Subcutaneous abdominal adipose tissue (tissue), 5 donors: ENCODE results near the gene PAX3.

Source experiments
- H3K27ac ChIP-seq: one replicate; pipeline ENCODE4 v1.7.0; 2013; ENCODE audit warnings: low read depth, mild to moderate bottlenecking, inconsistent platforms, low read length, moderate library complexity
- H3K27me3 ChIP-seq, 5 donors: one replicate each; pipeline ENCODE4 v1.7.0; 2013; ENCODE audit warnings: low read length in 5 of 5, inconsistent platforms in 1 of 5; ENCODE audit not compliant: control insufficient read depth in 5 of 5, insufficient read depth in 4 of 5
- H3K36me3 ChIP-seq, 5 donors: one replicate each; pipeline ENCODE4 v1.7.0; 2013; ENCODE audit warnings: low read length in 5 of 5; ENCODE audit not compliant: control insufficient read depth in 5 of 5, insufficient read depth in 5 of 5
- H3K4me1 ChIP-seq, 5 donors: one replicate each; pipeline ENCODE4 v1.7.0; 2013; ENCODE audit warnings: low read length in 5 of 5, mild to moderate bottlenecking in 3 of 5, moderate library complexity in 1 of 5; ENCODE audit not compliant: control insufficient read depth in 5 of 5, insufficient read depth in 5 of 5
- H3K4me3 ChIP-seq, 5 donors: one replicate each; pipeline ENCODE4 v1.7.0; 2013; ENCODE audit warnings: low read length in 5 of 5, low read depth in 1 of 5
- H3K9ac ChIP-seq, 5 donors: one replicate each; pipeline ENCODE4 v1.7.0; 2013; ENCODE audit warnings: low read length in 5 of 5, mild to moderate bottlenecking in 4 of 5, moderate library complexity in 3 of 5
- H3K9me3 ChIP-seq, 5 donors: one replicate each; pipeline ENCODE4 v1.7.0; 2013; ENCODE audit warnings: low read length in 5 of 5; ENCODE audit not compliant: control insufficient read depth in 5 of 5
- donor health status: healthy.
- donor health status: healthy.
- donor health status: healthy.
- donor health status: healthy.
- donor health status: healthy.

The PAX3 gene

GRCh38 chr2:222232372-222232771, 66.4 kb downstream of the PAX3 start:
- Histone ChIP-seq H3K9ac (no peak overlapping the region), H3K4me3 (no peak overlapping the region), H3K36me3 (no peaks in the 10 kb centered on the region), H3K27me3 (peaks cover 0 to 5% (median 0%) of the 10 kb centered on the region in 5 donors), H3K27ac (no peak overlapping the region), H3K4me1 (no peaks in the 10 kb centered on the region), H3K9me3 (no peaks in the 10 kb centered on the region)

- no peaks in the 10 kb centered on the region for H3K36me3 ChIP-seq
- no peak overlapping the region for H3K27ac ChIP-seq
- H3K4me3 ChIP-seq, result no peak overlapping the region
- peaks cover 0 to 2% (median 0%) of the 10 kb centered on the region in 5 donors for H3K27me3 ChIP-seq
- H3K9ac ChIP-seq, result no peak overlapping the region
- H3K4me1 ChIP-seq, result no peaks in the 10 kb centered on the region
- no peaks in the 10 kb centered on the region for H3K9me3 ChIP-seq
Measured at GRCh38 chr2:222228054-222228453, 70.7 kb downstream of the PAX3 start.

GRCh38 chr2:222218786-222219185, 80.0 kb downstream of the PAX3 start:
- H3K27me3 ChIP-seq, result peaks cover 0 to 2% (median 0%) of the 10 kb centered on the region in 5 donors
- no peaks in the 10 kb centered on the region for H3K36me3 ChIP-seq
- no peak overlapping the region for H3K9ac ChIP-seq
- no peaks in the 10 kb centered on the region for H3K9me3 ChIP-seq
- peaks cover 0 to 9% (median 0%) of the 10 kb centered on the region in 5 donors for H3K4me1 ChIP-seq
- H3K4me3 ChIP-seq, result no peak overlapping the region
- H3K27ac ChIP-seq, result no peak overlapping the region

GRCh38 chr2:222217712-222218111, 81.1 kb downstream of the PAX3 start:
- H3K4me3 ChIP-seq, result no peak overlapping the region

GRCh38 chr2:222214885-222215284, 83.9 kb downstream of the PAX3 start:
- no peak overlapping the region for H3K9ac ChIP-seq
- H3K36me3 ChIP-seq, result no peaks in the 10 kb centered on the region
- H3K4me3 ChIP-seq, result no peak overlapping the region
- peaks cover 0 to 9% (median 0%) of the 10 kb centered on the region in 5 donors for H3K4me1 ChIP-seq
- no peaks in the 10 kb centered on the region for H3K9me3 ChIP-seq
- no peak overlapping the region for H3K27ac ChIP-seq
- H3K27me3 ChIP-seq, result no peaks in the 10 kb centered on the region

More at GRCh38 chr2:222217712-222218111, 81.1 kb downstream of the PAX3 start:
- Histone ChIP-seq H3K36me3 (no peaks in the 10 kb centered on the region), H3K27ac (peak overlapping the region; percentile 39), H3K27me3 (peaks cover 0 to 2% (median 0%) of the 10 kb centered on the region in 5 donors), H3K9ac (no peak overlapping the region), H3K4me1 (peaks cover 0 to 9% (median 0%) of the 10 kb centered on the region in 5 donors), H3K9me3 (no peaks in the 10 kb centered on the region)

DNA sequence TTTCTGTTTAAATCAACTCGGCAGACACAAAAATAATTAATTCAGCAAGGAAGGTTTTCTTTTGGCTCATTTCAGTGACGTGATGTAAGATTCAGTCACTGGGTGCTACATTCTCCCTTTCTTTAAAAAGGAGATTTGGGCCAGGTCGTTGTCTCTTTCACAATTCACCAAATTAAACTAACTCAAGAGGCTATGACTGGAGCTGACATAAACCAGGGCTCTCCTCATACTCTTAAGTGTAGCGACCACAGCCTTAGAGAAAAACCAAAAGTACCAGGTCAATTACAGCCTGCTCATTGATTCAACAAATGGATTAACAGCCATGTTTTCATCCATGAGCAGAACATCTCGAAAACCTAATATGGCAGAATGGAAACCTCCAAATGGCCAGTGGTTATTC, 85.7 kb downstream of the PAX3 start:
- H3K4me1 ChIP-seq, result peaks cover 0 to 8% (median 0%) of the 10 kb centered on the region in 5 donors
- no peaks in the 10 kb centered on the region for H3K9me3 ChIP-seq
- peaks cover 0 to 2% (median 0%) of the 10 kb centered on the region in 5 donors for H3K27me3 ChIP-seq
- H3K36me3 ChIP-seq, result no peaks in the 10 kb centered on the region
- no peak overlapping the region for H3K9ac ChIP-seq
- no peak overlapping the region for H3K4me3 ChIP-seq
- H3K27ac ChIP-seq, result no peak overlapping the region

DNA sequence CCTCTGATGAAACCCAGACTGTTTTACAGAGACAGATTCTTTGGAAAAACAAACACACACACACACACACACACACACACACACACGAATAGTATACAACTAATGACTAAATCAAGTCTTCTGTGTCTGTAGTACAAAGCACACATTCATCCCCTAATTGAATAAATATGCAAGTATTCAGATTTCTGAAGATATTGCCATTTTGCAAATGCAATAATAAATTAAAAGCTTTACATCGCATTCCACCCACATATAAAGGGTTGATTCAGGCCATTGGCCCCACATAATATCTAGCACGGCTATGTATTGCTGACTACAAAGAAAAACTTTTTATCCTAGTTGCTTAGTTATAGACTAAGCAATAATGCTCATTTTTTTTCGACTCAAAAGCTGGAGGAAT, 86.2 kb downstream of the PAX3 start:
- Histone ChIP-seq H3K36me3 (no peaks in the 10 kb centered on the region), H3K27me3 (peaks cover 0 to 2% (median 0%) of the 10 kb centered on the region in 5 donors), H3K4me3 (no peak overlapping the region), H3K4me1 (peaks cover 0 to 3% (median 0%) of the 10 kb centered on the region in 5 donors), H3K9me3 (no peaks in the 10 kb centered on the region), H3K9ac (no peak overlapping the region), H3K27ac (no peak overlapping the region)

DNA sequence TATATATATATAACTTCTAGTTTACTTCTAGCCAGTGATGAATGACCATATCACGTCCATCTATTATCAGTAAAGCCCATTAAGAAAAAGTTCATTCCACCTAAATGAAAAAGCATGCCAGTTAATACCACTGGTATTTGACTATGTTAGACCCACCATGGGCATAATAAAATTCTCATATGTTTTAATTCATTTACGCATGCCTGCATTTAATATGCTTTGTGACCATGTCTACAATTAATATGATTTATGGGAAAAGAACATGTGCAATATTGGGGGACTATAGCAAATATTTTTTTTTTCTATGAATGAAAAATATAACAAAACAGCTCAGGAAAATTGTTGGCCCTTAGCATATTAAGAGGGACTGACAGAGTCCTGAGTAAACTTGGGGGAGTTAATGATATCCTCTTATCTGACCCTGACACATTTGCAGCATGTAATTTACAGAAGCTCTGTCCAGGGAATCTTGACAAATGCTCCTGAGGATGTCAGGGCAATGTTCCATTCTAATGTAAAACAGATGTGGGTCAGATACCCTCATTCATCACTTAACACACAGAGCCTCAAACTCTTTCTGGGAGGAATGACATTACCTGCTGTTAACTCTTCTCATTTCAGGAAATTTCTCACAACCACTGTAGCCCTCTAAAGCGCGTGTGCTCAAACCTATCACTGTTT, 90.6 kb downstream of the PAX3 start:
- H3K4me3 ChIP-seq, result no peak overlapping the region
- H3K4me1 ChIP-seq, result no peaks in the 10 kb centered on the region
- peaks cover 0 to 2% (median 0%) of the 10 kb centered on the region in 5 donors for H3K27me3 ChIP-seq
- H3K27ac ChIP-seq, result no peak overlapping the region
- no peaks in the 10 kb centered on the region for H3K9me3 ChIP-seq
- H3K9ac ChIP-seq, result no peak overlapping the region
- H3K36me3 ChIP-seq, result no peaks in the 10 kb centered on the region

GRCh38 chr2:222205136-222205535, 93.7 kb downstream of the PAX3 start:
- Histone ChIP-seq H3K9ac (no peak overlapping the region), H3K27me3 (peaks cover 0 to 7% (median 0%) of the 10 kb centered on the region in 5 donors), H3K27ac (no peak overlapping the region)

GRCh38 chr2:222203041-222203440, 95.8 kb downstream of the PAX3 start:
- Histone ChIP-seq H3K27ac (no peak overlapping the region), H3K4me1 (peaks cover 0 to 13% (median 4%) of the 10 kb centered on the region in 5 donors), H3K9ac (no peak overlapping the region), H3K27me3 (peaks cover 0 to 5% (median 0%) of the 10 kb centered on the region in 5 donors), H3K36me3 (no peaks in the 10 kb centered on the region), H3K4me3 (no peak overlapping the region), H3K9me3 (no peaks in the 10 kb centered on the region)

More at GRCh38 chr2:222205136-222205535, 93.7 kb downstream of the PAX3 start:
- Histone ChIP-seq H3K36me3 (no peaks in the 10 kb centered on the region), H3K4me1 (peaks cover 0 to 9% (median 4%) of the 10 kb centered on the region in 5 donors), H3K4me3 (no peak overlapping the region), H3K9me3 (no peaks in the 10 kb centered on the region)
